UCSD-AML1 (cell line): Measurements from ENCODE around the gene SAFB.
"Not testable (repeated sequence)": the region's sequence is repeated elsewhere in the genome, so short reads cannot be mapped to it uniquely, and the experiment has no call there.

Source experiments
- DNase-seq: peaks from one replicate; lab custom pipeline; 2025; ENCODE audit not compliant: unreplicated experiment; lab: John Stamatoyannopoulos, UW

The SAFB gene

GRCh38 chr19:5696196-5697021 is 73.5 kb downstream of the SAFB start:
- no peak for DNase-seq

GRCh38 chr19:5697022-5697889 is 74.4 kb downstream of the SAFB start:
- DNase-seq, result no peak

GRCh38 chr19:5697890-5698634 is 75.2 kb downstream of the SAFB start:
- no peak for DNase-seq

GRCh38 chr19:5698635-5699422 is 75.9 kb downstream of the SAFB start:
- no peak for DNase-seq

GRCh38 chr19:5700455-5701092 is 77.7 kb downstream of the SAFB start:
- no peak for DNase-seq

GRCh38 chr19:5702053-5702410 is 79.1 kb downstream of the SAFB start:
- DNase-seq, result not testable (repeated sequence)

GRCh38 chr19:5703819-5704818 is 81.2 kb downstream of the SAFB start:
- DNase-seq, result no peak

- no peak for DNase-seq
These were observed 82.7 kb downstream of the SAFB start for GRCh38 chr19:5705552-5705951.

GRCh38 chr19:5706876-5707573 is 84.1 kb downstream of the SAFB start:
- no peak for DNase-seq

GRCh38 chr19:5707576-5708575 is 85.0 kb downstream of the SAFB start:
- DNase-seq, result no peak

GRCh38 chr19:5711025-5711424 is 88.1 kb downstream of the SAFB start:
- DNase-seq, result no peak

GRCh38 chr19:5711713-5712161 is 88.9 kb downstream of the SAFB start:
- no peak for DNase-seq

- no peak for DNase-seq
These were observed 90.3 kb downstream of the SAFB start for GRCh38 chr19:5713228-5713627.

- DNase-seq, result no peak
These were observed 91.9 kb downstream of the SAFB start for GRCh38 chr19:5714816-5715215.

- no peak for DNase-seq
These were observed 94.5 kb downstream of the SAFB start for GRCh38 chr19:5717215-5717935.
